ENCODE measurements around the gene LPIN1.
"Not testable (repeated sequence)": the region's sequence is repeated elsewhere in the genome, so short reads cannot be mapped to it uniquely, and the experiment has no call there.

Gene LPIN1

DNA sequence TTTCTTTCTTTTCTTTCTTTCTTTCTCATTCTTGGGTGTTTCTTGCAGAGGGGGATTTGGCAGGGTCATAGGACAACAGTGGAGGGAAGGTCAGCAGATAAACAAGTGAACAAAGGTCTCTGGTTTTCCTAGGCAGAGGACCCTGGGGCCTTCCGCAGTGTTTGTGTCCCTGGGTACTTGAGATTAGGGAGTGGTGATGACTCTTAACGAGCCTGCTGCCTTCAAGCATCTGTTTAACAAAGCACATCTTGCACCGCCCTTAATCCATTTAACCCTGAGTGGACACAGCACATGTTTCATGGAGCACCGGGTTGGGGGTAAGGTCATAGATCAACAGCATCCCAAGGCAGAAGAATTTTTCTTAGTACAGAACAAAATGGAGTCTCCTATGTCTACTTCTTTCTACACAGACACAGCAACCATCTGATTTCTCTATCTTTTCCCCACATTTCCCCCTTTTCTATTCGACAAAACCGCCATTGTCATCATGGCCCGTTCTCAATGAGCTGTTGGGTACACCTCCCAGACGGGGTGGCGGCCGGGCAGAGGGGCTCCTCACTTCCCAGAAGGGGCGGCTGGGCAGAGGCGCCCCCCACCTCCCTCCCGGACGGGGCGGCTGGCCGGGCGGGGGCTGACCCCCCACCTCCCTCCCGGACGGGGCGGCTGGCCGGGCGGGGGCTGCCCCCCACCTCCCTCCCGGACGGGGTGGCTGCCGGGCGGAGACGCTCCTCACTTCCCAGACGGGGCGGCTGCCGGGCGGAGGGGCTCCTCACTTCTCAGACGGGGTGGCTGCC lies 12.9 kb downstream of the LPIN1 start:
- not testable (repeated sequence) for DNase-seq (ENCODE audit: low read depth in 1 of 2, low spot score in 1 of 2)

DNA sequence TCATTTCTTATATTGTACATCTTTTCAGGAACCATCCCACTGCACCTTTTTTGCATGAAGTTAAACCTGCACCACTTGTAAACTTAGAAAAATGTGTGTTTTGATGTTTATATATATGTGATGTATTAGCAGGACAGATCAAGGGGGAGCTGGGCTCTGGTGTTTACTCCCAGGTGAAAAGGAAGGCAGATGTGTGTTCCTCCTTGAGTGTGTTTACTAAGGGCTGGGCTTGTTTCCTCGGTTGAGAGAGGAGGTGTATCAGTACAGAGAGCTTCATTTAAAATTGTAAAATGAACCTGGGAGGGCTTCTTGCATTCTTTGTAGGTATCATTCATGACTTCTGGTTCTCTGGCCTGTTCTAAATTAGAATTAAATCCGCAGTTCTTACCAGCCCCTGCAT lies 14.8 kb downstream of the LPIN1 start:
- DNase-seq (ENCODE audit: low read depth in 1 of 2, low spot score in 1 of 2): no peak

DNA sequence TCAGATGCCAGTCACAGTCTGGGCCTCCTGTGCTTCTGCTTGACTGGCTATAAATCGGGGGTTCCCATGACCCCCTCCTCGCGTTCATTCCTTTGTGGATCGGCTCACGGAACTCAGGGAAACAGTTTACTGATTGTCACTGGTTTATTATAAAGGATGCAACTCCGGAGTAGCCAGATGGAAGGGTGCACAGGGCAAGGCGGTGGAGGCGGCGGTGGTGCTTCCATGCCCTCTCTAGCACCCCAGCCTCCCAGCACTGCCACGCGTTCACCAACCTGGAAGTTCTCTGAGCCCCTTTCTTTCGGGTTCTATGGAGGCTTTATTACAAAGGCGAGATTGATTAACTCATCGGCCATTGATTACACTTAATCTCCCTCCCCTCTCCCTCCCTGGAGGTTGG lies 15.6 kb downstream of the LPIN1 start:
- DNase-seq (ENCODE audit: low read depth in 1 of 2, low spot score in 1 of 2): no peak

DNA sequence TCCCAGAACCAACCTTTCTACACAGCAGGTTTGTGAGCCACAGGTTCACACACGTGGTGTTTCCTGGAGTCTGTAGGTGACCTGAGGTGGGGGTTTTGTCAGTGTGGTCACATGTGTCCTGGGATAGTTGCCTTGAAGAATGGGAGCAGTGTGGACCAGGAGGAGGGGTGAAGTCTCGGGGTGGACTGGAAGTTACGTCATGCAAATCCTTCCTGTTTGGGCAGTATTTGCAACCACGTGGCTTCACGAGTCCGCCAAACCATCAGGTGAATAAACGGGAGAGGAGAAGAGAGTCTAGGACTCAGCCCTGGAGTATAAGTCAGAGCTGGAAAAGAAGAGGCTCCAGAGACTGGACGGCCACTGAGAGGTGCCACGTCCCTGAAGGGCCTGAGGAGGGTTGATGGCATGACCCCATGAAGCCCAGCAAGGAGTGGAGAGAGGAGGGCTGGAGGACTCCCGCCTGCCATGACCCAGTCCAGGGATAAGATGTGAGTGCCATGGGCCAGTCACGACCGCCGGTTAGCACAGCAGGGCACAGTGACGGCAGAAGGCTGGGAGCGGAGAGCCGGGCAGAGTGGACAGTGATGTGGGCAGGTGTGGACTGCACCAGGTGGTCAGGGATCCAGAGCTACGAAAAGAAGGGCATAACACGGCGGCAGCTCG lies 16.5 kb downstream of the LPIN1 start:
- DNase-seq (ENCODE audit: low read depth in 1 of 2, low spot score in 1 of 2): no peak

DNA sequence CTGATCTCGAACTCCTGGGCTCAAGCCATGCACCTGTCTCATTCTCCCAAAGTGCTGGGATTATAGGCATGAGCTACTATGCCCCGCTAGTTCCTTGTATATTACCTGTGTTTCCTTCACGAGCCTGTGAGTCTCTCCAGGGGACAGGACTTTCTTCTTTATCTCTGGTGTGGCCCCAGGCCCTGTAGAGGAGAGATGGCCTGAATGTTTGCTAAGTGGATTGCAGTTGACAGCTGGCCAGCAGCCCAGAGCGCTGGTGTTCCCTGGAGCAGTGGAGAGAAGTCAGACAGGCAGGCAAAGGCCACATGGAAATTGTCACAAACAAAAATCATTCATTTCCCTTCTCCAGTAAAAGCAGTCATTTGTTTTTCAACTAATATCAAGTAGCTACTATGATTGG lies 17.9 kb downstream of the LPIN1 start:
- no peak for DNase-seq (ENCODE audit: low read depth in 1 of 2, low spot score in 1 of 2)

DNA sequence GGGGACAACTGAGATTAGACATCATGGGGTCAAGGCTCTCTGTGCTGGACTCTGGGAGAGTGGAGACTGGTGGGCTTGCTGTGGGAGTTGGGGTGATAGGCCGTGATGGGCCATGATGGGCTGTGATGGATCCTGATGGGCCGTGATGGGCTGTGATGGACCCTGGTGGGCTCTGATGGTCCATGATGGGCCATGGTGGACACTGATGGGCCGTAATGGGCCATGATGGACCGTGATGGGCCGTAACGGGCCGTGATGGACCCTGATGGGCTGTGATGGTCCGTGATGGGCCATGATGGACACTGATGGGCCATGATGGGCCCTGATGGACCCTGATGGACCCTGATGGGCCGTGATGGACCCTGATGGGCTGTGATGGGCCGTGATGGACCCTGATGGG lies 18.5 kb downstream of the LPIN1 start:
- no peak for DNase-seq (ENCODE audit: low read depth in 1 of 2, low spot score in 1 of 2)

DNA sequence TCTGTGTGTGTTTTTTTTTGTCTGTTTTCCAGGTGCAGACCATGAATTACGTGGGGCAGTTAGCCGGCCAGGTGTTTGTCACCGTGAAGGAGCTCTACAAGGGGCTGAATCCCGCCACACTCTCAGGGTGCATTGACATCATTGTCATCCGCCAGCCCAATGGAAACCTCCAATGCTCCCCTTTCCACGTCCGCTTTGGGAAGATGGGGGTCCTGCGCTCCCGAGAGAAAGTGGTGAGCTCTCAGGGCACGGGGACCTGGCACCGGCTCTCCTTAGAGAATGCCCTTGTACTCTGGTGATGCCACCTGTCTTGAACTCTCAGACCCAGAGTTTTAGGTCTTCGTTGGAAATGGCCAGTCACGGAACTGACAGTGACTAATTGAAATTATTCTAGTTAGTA lies 19.1 kb downstream of the LPIN1 start:
- no peak for DNase-seq (ENCODE audit: low read depth in 1 of 2, low spot score in 1 of 2)

DNA sequence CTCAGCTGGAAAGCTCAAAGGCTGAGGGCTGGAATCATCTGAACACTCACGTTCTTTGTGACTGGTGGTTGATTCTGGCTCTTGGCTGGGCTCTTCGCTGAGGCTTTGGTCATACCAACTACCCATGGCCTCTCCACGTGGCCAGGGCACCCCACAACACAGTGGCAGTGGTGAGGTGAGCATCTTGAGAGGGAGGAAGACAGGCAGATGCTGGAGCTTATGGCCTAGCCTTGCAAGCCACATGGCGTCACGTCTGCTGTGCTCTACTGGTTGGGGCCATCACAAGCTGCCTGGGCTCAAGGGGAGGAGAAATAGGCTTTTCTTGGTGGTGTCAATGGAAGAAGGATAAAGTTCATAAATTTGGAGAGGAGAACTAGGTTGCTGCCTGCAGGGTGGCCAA lies 19.6 kb downstream of the LPIN1 start:
- DNase-seq (ENCODE audit: low read depth in 1 of 2, low spot score in 1 of 2): no peak

DNA sequence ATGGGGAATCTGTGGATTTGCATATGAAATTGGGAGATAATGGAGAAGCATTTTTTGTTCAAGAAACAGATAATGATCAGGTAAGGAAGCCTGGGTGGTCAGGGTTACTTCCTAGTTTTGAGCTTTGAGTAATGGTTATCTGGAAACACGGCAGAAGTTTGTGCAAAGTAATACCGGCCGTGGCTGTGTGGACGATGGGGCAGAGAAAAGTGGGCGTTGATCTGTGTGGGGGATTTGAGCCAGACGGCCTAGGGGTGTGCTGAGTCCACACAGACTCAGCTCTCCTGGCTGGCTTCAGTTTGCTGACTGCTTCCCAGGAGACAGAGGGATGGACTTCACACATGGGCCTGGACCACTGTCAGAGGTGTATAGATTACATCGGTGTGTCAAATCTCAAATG lies 21.3 kb downstream of the LPIN1 start:
- DNase-seq (ENCODE audit: low read depth in 1 of 2, low spot score in 1 of 2): no peak

DNA sequence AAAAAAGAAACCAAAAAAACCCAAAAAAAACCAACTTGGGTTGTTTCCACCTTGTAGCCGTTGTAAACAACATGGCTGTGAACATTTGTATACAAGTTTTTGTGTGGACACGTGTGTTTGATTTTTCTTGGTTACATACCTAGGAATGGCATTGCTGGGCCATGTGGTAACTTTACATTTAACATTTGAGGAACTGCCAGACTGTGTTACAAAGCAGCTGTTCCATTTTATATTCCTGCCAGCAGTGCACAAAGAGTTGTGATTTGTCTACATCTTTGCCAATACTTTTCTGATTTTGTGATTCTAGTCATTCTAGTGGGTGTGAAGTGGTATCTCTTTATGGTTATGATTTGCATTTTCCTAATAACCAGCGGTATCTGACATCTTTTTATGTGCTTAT lies 22.5 kb downstream of the LPIN1 start:
- DNase-seq (ENCODE audit: low read depth in 1 of 2, low spot score in 1 of 2): no peak

DNA sequence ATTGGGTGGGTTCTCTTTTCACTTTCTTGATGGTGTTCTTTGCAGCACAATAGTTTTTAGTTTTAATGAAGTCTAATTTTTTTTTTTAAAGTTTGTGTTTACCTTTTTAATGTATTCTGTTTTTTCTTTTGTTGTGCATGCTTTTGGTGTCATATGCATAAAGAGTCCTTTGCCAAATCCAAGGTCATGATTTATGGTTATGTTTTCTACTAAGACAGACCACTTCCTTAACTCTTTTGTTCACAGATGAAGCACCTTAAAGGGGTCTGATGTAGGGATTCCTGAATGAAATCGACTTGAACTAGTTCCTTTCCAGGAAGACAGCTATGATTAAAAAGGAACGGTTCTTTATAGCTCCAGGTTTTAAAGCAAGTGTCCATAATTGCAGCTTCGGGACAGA lies 23.1 kb downstream of the LPIN1 start:
- DNase-seq (ENCODE audit: low read depth in 1 of 2, low spot score in 1 of 2): no peak

DNA sequence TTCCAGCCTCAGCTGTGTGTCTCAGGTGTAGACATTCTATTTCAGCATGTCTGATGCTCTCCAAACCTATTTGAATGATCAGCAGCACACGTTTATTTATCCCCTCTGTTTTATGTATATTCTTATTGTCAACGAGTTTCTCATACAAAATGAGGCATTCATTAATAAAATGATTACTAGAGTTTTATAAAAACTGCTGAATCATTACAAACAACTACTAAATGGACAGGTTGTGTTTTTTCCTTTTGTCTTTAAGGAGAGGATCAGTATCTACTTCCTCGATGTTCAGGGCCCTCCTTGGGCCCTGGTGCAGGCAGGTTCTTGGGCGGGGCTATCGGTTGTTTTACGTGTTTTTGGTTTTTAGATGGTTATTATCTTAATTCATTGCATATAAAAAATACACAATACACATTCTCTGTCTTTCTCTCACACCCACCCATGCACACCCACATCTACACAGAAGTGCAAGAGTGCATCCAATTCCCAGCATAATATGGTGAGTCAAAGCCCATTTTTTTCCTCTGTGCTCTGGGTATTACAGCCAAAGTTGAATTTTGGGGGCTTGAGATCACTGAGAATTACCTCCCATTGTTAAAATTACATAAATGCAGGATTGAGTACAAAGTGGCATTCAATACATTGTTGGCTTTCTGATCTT lies 24.2 kb downstream of the LPIN1 start:
- DNase-seq (ENCODE audit: low read depth in 1 of 2, low spot score in 1 of 2): no peak

DNA sequence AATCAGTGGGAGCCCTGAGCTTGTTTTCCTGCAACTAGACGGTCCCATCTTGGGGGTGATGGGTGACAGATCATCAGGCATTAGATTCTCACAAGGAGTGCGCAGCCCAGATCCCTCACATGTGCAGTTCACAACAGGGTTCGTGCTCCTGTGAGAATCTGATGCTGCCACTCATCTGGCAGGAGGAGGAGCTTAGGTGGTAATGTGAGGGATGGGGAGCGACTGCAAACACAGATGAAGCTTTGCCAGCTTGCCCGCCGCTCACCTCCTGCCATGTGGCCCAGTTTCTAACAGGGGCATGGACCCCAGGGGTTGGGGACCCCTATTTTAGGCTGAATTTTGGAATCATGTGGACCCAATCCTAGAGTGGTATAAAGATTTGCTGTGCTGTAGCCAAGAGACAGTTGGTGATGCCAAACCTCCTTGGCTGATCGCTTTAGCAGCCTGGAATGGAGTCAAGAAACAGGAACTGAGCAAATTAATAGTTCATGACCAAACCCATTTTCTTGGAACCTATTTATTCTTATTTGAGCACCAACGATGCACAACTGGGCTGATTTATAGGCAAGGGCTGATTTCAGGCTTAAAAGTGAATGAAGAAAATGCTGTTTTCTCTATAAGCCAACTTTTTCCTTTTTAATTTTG lies 25.7 kb downstream of the LPIN1 start:
- DNase-seq (ENCODE audit: low read depth in 1 of 2, low spot score in 1 of 2): no peak

DNA sequence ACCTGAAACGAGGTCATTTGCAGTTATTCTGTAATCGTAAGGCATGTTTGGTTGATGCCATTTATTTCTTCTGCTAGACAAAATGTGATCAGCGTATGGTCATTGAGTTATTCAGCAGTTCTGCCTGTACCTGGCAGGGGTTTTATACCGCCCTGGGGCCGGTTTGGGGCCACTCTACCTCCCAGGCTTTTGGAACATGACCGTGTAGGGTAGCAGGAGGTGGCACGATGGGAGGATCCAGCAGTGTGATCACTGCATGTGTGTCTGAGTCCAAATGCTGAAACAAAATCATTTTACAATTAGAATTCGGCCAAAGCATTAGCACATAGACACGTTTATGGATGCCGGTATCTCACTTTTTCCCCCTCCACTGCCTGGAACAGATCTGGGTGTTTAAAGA lies 26.7 kb downstream of the LPIN1 start:
- DNase-seq (ENCODE audit: low read depth in 1 of 2, low spot score in 1 of 2): no peak

DNA sequence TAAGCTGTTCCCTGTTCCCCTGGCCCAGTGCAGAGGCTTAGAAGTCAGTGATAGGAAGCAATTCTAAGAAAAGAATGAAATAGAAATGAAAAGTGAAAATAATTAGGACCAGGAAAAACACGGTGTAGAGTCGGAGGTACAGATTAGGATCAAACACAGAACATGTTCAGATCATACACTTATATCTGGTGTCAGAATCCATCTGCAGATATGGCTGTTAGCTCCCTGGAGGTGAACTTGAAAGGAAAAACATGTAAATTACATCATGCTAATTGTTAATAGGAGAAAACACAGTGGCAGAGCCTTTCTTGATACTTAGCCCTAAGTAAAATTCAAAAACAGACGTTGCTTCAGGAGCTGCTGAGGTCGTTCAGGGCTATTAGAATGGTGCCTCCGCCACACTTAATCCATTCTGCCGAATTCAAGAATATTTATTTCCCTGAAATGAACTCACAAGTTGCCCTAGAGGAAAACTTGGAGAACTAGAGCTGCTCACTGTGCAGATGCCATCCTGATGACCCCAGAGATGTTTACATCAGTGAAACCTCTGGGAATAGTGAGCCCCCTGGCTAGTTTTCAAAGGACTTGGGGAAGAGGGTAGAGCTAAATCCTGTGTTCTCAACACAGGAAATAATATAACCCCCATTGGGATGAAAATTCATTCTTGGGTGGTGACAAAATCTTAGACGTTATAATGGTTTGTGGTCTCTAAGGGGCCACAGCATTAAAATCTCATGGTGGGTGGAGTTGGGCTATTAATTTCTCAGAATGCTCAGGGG lies 27.5 kb downstream of the LPIN1 start:
- DNase-seq (ENCODE audit: low read depth in 1 of 2, low spot score in 1 of 2): no peak

DNA sequence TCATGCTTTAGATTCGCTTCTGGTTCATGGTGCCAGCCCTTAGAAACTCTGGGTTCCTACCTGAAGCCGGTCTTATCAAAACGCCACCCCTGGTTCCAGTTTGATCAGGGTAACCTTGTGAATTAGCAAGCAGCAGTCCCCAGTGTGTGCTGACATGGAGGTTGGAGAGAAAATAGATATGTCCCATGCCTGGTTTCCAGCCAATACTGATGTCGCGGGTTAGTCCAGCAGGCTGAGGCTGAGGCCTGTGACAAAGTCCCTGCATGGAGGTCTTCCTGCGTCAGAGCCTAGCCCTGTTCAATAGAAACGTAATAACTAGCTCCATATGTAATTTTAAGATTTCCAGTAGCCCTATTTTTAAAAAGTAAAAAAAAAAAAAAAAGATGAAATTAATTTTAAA lies 28.2 kb downstream of the LPIN1 start:
- DNase-seq (ENCODE audit: low read depth in 1 of 2, low spot score in 1 of 2): no peak

DNA sequence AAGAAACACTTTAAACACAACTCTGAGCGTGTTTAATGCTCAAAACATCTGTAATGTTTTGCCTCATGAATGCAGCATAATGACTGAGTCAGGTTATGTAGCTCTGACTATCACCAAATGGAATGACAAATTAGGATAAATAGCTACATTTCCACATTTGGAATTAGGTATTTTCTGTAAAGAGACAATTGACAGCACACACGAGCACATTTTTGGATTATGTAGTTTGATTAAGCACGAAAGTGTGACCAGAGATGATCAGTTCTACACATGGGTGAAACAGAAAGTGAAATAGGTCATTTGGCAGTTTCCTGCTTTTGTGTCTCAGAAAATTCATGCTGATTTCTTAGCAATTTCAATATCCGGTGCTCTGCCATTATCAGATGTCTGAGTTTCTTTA lies 29.0 kb downstream of the LPIN1 start:
- no peak for DNase-seq (ENCODE audit: low read depth in 1 of 2, low spot score in 1 of 2)

DNA sequence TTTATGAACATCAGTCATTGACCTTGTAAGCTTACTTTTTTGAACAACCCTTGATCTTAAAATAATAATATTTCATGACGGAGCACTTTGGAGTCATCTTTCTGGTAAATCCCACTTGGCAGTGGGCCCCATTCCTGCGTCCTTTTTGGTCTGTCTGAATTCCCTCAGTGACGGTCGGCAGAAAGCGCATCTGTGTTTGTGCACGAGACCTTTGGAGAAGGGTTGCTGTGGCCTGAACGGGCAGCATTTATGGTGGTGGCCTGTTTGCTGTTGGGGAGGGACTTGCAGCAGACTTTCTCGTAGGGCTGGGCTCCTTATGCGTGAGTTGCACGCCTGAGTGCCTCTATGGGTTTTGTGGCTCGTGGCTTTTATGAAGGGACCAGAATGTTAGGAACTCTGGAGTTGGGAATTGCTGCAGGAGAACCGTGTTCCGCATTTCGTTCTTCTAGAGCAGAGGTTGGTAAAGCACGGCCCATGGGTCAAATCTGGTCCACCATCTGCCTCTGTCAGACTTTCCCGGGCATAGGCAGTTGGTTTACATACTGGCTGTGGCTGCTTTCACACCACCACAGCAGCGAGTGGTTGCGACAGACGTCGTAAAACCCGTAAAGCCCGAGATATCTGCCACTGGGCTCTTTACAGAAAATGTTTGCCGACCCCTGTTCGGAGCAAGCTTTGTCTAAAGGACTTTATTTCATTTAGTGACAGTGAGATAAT lies 30.8 kb downstream of the LPIN1 start:
- DNase-seq (ENCODE audit: low read depth in 1 of 2, low spot score in 1 of 2): no peak

DNA sequence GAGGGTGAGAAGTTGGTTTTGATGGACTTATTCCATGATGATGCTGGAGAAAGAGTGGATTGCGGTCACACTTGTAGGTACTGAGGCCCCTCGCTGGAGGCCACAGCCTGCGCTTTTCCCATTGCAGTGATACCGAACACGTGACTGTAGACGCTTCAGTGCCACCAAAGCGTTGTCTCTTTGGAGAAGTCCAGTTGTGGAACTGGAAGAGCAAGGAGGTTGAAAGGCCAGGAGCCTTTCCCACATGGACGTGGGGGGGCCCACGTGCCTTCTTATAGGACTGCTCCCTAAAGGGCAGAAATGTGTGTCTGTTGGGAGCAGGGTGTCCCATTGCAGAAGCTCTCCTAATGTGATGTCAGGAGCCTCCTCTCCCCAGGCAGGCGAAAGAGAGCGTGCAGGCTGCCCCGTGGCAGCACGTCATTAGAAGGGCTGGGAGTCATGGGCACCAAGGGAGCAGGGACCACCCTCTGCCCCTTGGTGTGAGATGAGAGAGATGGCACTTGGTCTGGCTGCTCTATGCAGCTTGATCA lies 31.5 kb downstream of the LPIN1 start:
- no peak for DNase-seq (ENCODE audit: low read depth in 1 of 2, low spot score in 1 of 2)

DNA sequence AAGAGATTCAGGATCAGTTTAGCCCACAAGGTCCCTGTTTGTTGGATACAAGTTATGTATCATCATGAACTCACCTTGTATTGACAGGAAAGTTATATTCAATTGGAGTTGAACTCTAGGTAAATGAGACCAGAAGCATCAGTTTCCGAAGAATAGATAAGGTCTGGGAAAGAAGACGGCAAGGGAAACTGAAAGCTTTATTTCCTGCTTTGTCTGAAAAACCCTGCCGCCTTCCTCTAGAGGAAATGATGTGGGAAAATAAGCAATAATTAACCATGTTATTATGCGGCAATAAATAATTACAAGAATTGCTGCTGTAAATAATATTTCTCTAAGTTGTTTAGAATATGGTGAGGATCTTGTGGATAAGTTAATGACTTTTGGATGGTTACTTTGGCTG lies 32.0 kb downstream of the LPIN1 start:
- no peak for DNase-seq (ENCODE audit: low read depth in 1 of 2, low spot score in 1 of 2)

Data from activated CD4-positive, alpha-beta T cell treated with anti-CD3 and anti-CD28 coated beads, Interleukin-2, amount 50 U/mL, for 24 hours (primary cell).